Muscle layer of duodenum (tissue), 2 donors: ENCODE results near the gene NRL.
"Not testable (repeated sequence)": the region's sequence is repeated elsewhere in the genome, so short reads cannot be mapped to it uniquely, and the experiment has no call there.

ENCODE experiments used
- H3K27ac ChIP-seq: one replicate; pipeline ENCODE4 v1.7.0; 2013; ENCODE audit warnings: mild to moderate bottlenecking, low read length
- H3K27me3 ChIP-seq: one replicate; pipeline ENCODE4 v1.7.0; 2013; ENCODE audit warnings: low read depth, mild to moderate bottlenecking, control low read depth, low read length
- H3K36me3 ChIP-seq, 2 donors: one replicate each; pipeline ENCODE4 v1.7.0; 2013; ENCODE audit warnings: low read length in 2 of 2, control low read depth in 1 of 2, mild to moderate bottlenecking in 1 of 2; ENCODE audit not compliant: insufficient read depth in 2 of 2, control insufficient read depth in 1 of 2
- H3K4me1 ChIP-seq, 2 donors: one replicate each; pipeline ENCODE4 v1.7.0; 2013; ENCODE audit warnings: low read length in 2 of 2, mild to moderate bottlenecking in 2 of 2, control low read depth in 1 of 2, moderate library complexity in 1 of 2; ENCODE audit not compliant: insufficient read depth in 2 of 2, control insufficient read depth in 1 of 2
- H3K4me3 ChIP-seq, 2 donors: one replicate each; pipeline ENCODE4 v1.7.0; 2013; ENCODE audit warnings: low read length in 2 of 2, low read depth in 1 of 2, mild to moderate bottlenecking in 1 of 2
- H3K9me3 ChIP-seq, 2 donors: one replicate each; pipeline ENCODE4 v1.7.0; 2013; ENCODE audit warnings: low read length in 2 of 2, control low read depth in 1 of 2, mild to moderate bottlenecking in 1 of 2; ENCODE audit not compliant: control insufficient read depth in 1 of 2
- donor health status: healthy.

The NRL gene

DNA sequence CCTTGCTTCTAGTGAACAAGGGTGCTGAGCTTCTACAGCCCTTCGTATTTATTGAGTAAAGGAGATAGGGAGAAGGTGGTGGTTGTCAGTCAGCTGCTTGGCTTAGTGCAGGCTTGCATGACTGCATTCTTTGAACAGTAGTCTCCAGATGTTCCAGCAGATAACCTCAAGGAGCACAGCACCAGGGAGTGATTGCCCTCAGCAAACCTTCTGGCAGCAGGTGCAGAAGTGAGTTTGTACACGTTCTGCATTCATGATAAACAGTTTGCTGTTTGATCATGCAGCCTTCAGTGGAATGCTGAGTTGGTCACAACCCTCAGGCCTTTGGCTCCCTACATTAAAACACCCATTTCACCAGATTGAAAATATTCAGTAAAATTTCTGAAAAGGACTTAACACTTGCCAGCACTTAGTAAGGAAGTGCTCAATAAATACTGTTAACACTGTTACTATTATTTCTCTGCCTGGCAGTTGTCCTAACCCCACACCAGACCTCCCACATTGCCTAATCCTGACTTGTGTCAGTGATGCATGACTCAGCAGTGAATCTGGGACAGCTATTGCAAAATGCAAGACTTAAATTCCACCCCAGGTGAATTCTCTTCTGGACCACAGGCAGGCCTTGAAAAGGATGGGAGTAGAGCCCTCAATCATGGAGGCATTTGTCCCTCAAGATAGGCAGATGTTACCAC, 81.9 kb downstream of the NRL start:
- Histone ChIP-seq H3K27me3 (no peaks in the 10 kb centered on the region), H3K36me3 (no peaks in the 10 kb centered on the region), H3K4me1 (no peaks in the 10 kb centered on the region), H3K9me3 (peaks cover 0 to 8% of the 10 kb centered on the region in 2 donors), H3K4me3 (no peak overlapping the region), H3K27ac (no peak overlapping the region)

DNA sequence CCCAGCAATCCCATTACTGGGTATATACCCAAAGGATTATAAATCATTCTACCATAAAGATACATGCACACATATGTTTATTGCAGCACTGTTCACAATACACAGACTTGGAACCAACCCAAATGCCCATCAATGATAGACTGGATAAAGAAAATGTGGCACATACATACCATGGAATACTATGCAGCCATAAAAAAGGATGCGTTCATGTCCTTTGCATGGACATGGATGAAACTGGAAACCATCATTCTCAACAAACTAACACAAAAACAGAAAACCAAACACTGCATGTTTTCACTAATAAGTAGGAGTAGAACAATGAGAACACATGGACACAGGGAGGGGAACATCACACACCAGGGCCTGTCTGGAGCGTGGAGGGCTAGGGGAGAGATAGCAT, 83.4 kb downstream of the NRL start:
- H3K36me3 ChIP-seq, H3K4me3 ChIP-seq, H3K9me3 ChIP-seq, H3K27me3 ChIP-seq, H3K27ac ChIP-seq, H3K4me1 ChIP-seq: not testable (repeated sequence)

DNA sequence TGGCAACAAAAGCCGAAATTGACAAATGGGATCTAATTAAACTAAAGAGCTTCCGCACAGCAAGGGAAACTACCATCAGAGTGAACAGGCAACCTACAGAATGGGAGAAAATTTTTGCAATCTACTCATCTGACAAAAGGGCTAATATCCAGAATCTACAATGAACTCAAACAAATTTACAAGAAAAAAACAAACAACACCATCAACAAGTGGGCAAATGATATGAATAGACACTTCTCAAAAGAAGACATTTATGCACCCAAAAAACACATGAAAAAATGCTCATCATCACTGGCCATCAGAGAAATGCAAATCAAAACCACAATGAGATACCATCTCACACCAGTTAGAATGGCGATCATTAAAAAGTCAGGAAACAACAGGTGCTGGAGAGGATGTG, 85.1 kb downstream of the NRL start:
- H3K27ac ChIP-seq, H3K4me3 ChIP-seq, H3K9me3 ChIP-seq, H3K36me3 ChIP-seq, H3K4me1 ChIP-seq, H3K27me3 ChIP-seq: not testable (repeated sequence)
